Skeletal muscle satellite cell (primary cell): ENCODE results near the gene AP3B1.
A peak's percentile ranks its signal among the peaks of the same experiment; 100 is the strongest.
"Not testable (repeated sequence)": the region's sequence is repeated elsewhere in the genome, so short reads cannot be mapped to it uniquely, and the experiment has no call there.

Experiments
- H3K27me3 ChIP-seq: 2 replicates; pipeline ENCODE4 v1.7.0; 2013; ENCODE audit warnings: low read length; ENCODE audit not compliant: control insufficient read depth, insufficient read depth
- H3K36me3 ChIP-seq: 2 replicates; pipeline ENCODE4 v1.7.0; 2013; ENCODE audit warnings: mild to moderate bottlenecking, control low read depth, low read length; ENCODE audit not compliant: insufficient read depth
- H3K4me1 ChIP-seq: 2 replicates; pipeline ENCODE4 v1.7.0; 2013; ENCODE audit warnings: low read length; ENCODE audit not compliant: control insufficient read depth, insufficient read depth
- H3K4me2 ChIP-seq: 2 replicates; pipeline ENCODE4 v1.7.0; 2013; ENCODE audit warnings: mild to moderate bottlenecking, low read length
- H3K4me3 ChIP-seq: 2 replicates; pipeline ENCODE4 v1.7.0; 2013; ENCODE audit warnings: low read length
- H3K9ac ChIP-seq: 2 replicates; pipeline ENCODE4 v1.7.0; 2013; ENCODE audit warnings: mild to moderate bottlenecking, low read depth, low read length, moderate library complexity
- H3K9me3 ChIP-seq: replicated peaks from 2 replicates; pipeline ENCODE4 v1.7.0; 2013; ENCODE audit warnings: mild to moderate bottlenecking, control low read depth, low read length

AP3B1 gene

GRCh38 chr5:78060421-78060820 is 234.1 kb downstream of the AP3B1 start:
- Histone ChIP-seq H3K4me3 (no peak overlapping the region), H3K9me3 (no peaks in the 10 kb centered on the region), H3K27me3 (no peaks in the 10 kb centered on the region)

GRCh38 chr5:78058625-78059024 is 235.9 kb downstream of the AP3B1 start:
- H3K4me2 ChIP-seq, result no peak overlapping the region
- no peaks in the 10 kb centered on the region for H3K27me3 ChIP-seq
- no peaks in the 10 kb centered on the region for H3K9me3 ChIP-seq

More at GRCh38 chr5:78060421-78060820, 234.1 kb downstream of the AP3B1 start:
- Histone ChIP-seq H3K4me1 (peaks cover 7% of the 10 kb centered on the region), H3K4me2 (no peak overlapping the region), H3K9ac (no peak overlapping the region), H3K36me3 (no peaks in the 10 kb centered on the region)

GRCh38 chr5:78056901-78057514 is 237.5 kb downstream of the AP3B1 start:
- no peak overlapping the region for H3K4me2 ChIP-seq
- H3K27me3 ChIP-seq, result no peaks in the 10 kb centered on the region
- H3K4me1 ChIP-seq, result peaks cover 7% of the 10 kb centered on the region
- no peaks in the 10 kb centered on the region for H3K36me3 ChIP-seq
- H3K9ac ChIP-seq, result no peak overlapping the region
- H3K4me3 ChIP-seq, result no peak overlapping the region
- no peaks in the 10 kb centered on the region for H3K9me3 ChIP-seq

More at GRCh38 chr5:78058625-78059024, 235.9 kb downstream of the AP3B1 start:
- H3K4me3 ChIP-seq, result no peak overlapping the region
- H3K9ac ChIP-seq, result no peak overlapping the region
- no peaks in the 10 kb centered on the region for H3K36me3 ChIP-seq
- H3K4me1 ChIP-seq, result peaks cover 7% of the 10 kb centered on the region

GRCh38 chr5:78056053-78056452 is 238.4 kb downstream of the AP3B1 start:
- no peaks in the 10 kb centered on the region for H3K27me3 ChIP-seq
- no peak overlapping the region for H3K9ac ChIP-seq
- H3K9me3 ChIP-seq, result no peaks in the 10 kb centered on the region
- H3K4me2 ChIP-seq, result no peak overlapping the region
- peaks cover 9% of the 10 kb centered on the region for H3K4me1 ChIP-seq
- H3K36me3 ChIP-seq, result no peaks in the 10 kb centered on the region
- H3K4me3 ChIP-seq, result no peak overlapping the region

GRCh38 chr5:78050888-78051287 is 243.6 kb downstream of the AP3B1 start:
- Histone ChIP-seq H3K4me3 (no peak overlapping the region), H3K9me3 (no peaks in the 10 kb centered on the region), H3K4me1 (peaks cover 8% of the 10 kb centered on the region), H3K9ac (no peak overlapping the region), H3K27me3 (no peaks in the 10 kb centered on the region), H3K4me2 (no peak overlapping the region), H3K36me3 (no peaks in the 10 kb centered on the region)

GRCh38 chr5:78046823-78047222 is 247.7 kb downstream of the AP3B1 start:
- H3K27me3 ChIP-seq, H3K9me3 ChIP-seq, H3K9ac ChIP-seq, H3K4me3 ChIP-seq, H3K4me2 ChIP-seq, H3K36me3 ChIP-seq, H3K4me1 ChIP-seq: not testable (repeated sequence)

- no peaks in the 10 kb centered on the region for H3K27me3 ChIP-seq
- H3K4me3 ChIP-seq, result no peak overlapping the region
- H3K36me3 ChIP-seq, result peaks cover 4% of the 10 kb centered on the region
- no peak overlapping the region for H3K9ac ChIP-seq
- no peak overlapping the region for H3K4me2 ChIP-seq
- peaks cover 5% of the 10 kb centered on the region for H3K4me1 ChIP-seq
- H3K9me3 ChIP-seq, result no peaks in the 10 kb centered on the region
Observed at GRCh38 chr5:78046006-78046405, 248.5 kb downstream of the AP3B1 start.

- H3K9ac ChIP-seq, result no peak overlapping the region
- peaks cover 14% of the 10 kb centered on the region for H3K36me3 ChIP-seq
- no peaks in the 10 kb centered on the region for H3K9me3 ChIP-seq
- no peak overlapping the region for H3K4me3 ChIP-seq
- H3K4me2 ChIP-seq, result no peak overlapping the region
- no peaks in the 10 kb centered on the region for H3K27me3 ChIP-seq
- H3K4me1 ChIP-seq, result no peaks in the 10 kb centered on the region
Observed at GRCh38 chr5:78041805-78042204, 252.7 kb downstream of the AP3B1 start.

GRCh38 chr5:78025540-78025939 is 269.0 kb downstream of the AP3B1 start:
- Histone ChIP-seq H3K9me3 (no peaks in the 10 kb centered on the region), H3K4me1 (no peaks in the 10 kb centered on the region), H3K9ac (no peak overlapping the region), H3K4me2 (no peak overlapping the region), H3K4me3 (no peak overlapping the region), H3K36me3 (peaks cover 4% of the 10 kb centered on the region), H3K27me3 (no peaks in the 10 kb centered on the region)

GRCh38 chr5:78019744-78020143 is 274.8 kb downstream of the AP3B1 start:
- no peak overlapping the region for H3K4me3 ChIP-seq
- H3K9ac ChIP-seq, result no peak overlapping the region
- no peaks in the 10 kb centered on the region for H3K9me3 ChIP-seq
- H3K4me2 ChIP-seq, result no peak overlapping the region
- H3K4me1 ChIP-seq, result no peaks in the 10 kb centered on the region
- H3K36me3 ChIP-seq, result peaks cover 4% of the 10 kb centered on the region
- H3K27me3 ChIP-seq, result no peaks in the 10 kb centered on the region

- Histone ChIP-seq H3K4me2 (no peak overlapping the region), H3K36me3 (peaks cover 5% of the 10 kb centered on the region), H3K9ac (no peak overlapping the region), H3K4me3 (no peak overlapping the region), H3K9me3 (no peaks in the 10 kb centered on the region), H3K27me3 (no peaks in the 10 kb centered on the region), H3K4me1 (no peaks in the 10 kb centered on the region)
Observed at GRCh38 chr5:78016863-78017529, 277.5 kb downstream of the AP3B1 start.

GRCh38 chr5:78009937-78010527 is 284.5 kb downstream of the AP3B1 start:
- peak overlapping the region; percentile 32 for H3K4me2 ChIP-seq
- H3K4me1 ChIP-seq, result peaks cover 4% of the 10 kb centered on the region
- H3K36me3 ChIP-seq, result peaks cover 5% of the 10 kb centered on the region
- H3K4me3 ChIP-seq, result no peak overlapping the region
- H3K27me3 ChIP-seq, result no peaks in the 10 kb centered on the region
- H3K9ac ChIP-seq, result no peak overlapping the region
- no peaks in the 10 kb centered on the region for H3K9me3 ChIP-seq
